Measurements from ENCODE around the gene MCUB. TPM values are rescaled to one million over a fixed set of nuclear protein-coding genes. Genes with fewer than 3 reads are reported as not detected.

The MCUB gene
- total and polyA plus RNA-seq, 9 of the 15 experiments (the other 6 are each of a cell fraction or from before 2014, with no cell fraction given): 1.4 to 21.5 (median 5.4) TPM

- DNase-seq (ENCODE audit: extremely low read depth in 1 of 4, low spot score in 3 of 4) (no peak), FAIRE-seq (no peak), ATAC-seq (no peak)
- no TSS peak for BruUV-seq (replicated peaks)
- ChIA-PET POLR2A (no interaction called here), CTCF (ENCODE audit: low intra/inter-chr PET ratio) (no interaction called here)
- Histone ChIP-seq H3K79me2 (ENCODE audit: control insufficient read depth, insufficient read depth, low read length) (no peaks in the 10 kb centered on the region), H3K9me1 (ENCODE audit: control insufficient read depth, insufficient read depth, low read length) (no peaks in the 10 kb centered on the region), H2AFZ (ENCODE audit: low read depth, low read length) (no peak overlapping the region), H4K20me1 (replicated peaks; ENCODE audit: control insufficient read depth, insufficient read depth, low read length) (no peaks in the 10 kb centered on the region), H3K4me2 (ENCODE audit: insufficient read depth, low read length) (no peak overlapping the region), H3K9ac (ENCODE audit: insufficient read depth in 1 of 2, low read depth in 2 of 2, low read length in 2 of 2) (no peak overlapping the region), H3K4me3 (no peak overlapping the region), H3K36me3 (ENCODE audit: control insufficient read depth, insufficient read depth, low read length) (no peaks in the 10 kb centered on the region), H3K27ac (ENCODE audit: extremely low read depth, low read depth, low read length) (no peak overlapping the region), H3K27me3 (ENCODE audit: control insufficient read depth in 2 of 2, insufficient read depth in 2 of 2, low read length in 2 of 2) (no peaks in the 10 kb centered on the region), H3K9me3 (replicated peaks; ENCODE audit: control insufficient read depth, insufficient read depth, low read depth, low read length) (no peaks in the 10 kb centered on the region), H3K4me1 (replicated peaks in 1 of 2; ENCODE audit: control insufficient read depth in 2 of 2, insufficient read depth in 2 of 2, low read length in 2 of 2) (no peaks in the 10 kb centered on the region; a peak in 2 of 5 replicates)
- in situ Hi-C loops (cut with MboI) (no loop called here), intact Hi-C loops (cut with micrococcal nuclease) (no loop called here)
- 8% methylated on average over 2 of the region's 2 CpGs for WGBS (ENCODE audit: insufficient coverage, low coverage, missing lambda C conversion rate)
- TF ChIP-seq ZNF518B (CRISPR knock-in tag; IDR thresholded peaks at IDR 0.05): no peak
- TF ChIP-seq KHSRP (IDR thresholded peaks at IDR 0.05): no peak
- no peak for TF ChIP-seq RAD21 (CRISPR knock-in tag; conservative IDR thresholded peaks at IDR 0.05 in 1 of 2, IDR thresholded peaks at IDR 0.05 in 1 of 2)
- TF ChIP-seq SMARCC2 (IDR thresholded peaks at IDR 0.05; ENCODE audit: low read depth): no peak
- no peak for TF ChIP-seq HNRNPH1 (optimal IDR thresholded peaks at IDR 0.05; ENCODE audit: low read depth, low read length)
- no peak for TF ChIP-seq SRF (CRISPR knock-in tag; IDR thresholded peaks at IDR 0.05)
- TF ChIP-seq GATA2 (CRISPR knock-in tag; IDR thresholded peaks at IDR 0.05): no peak
- TF ChIP-seq MAFG (tag; conservative IDR thresholded peaks at IDR 0.05): no peak
- no peak for TF ChIP-seq ZKSCAN3 (CRISPR knock-in tag; IDR thresholded peaks at IDR 0.05)
- TF ChIP-seq CTCFL (IDR thresholded peaks at IDR 0.05; ENCODE audit: borderline replicate concordance, insufficient read depth, low read depth, low read length, poor library complexity, severe bottlenecking): no peak
- TF ChIP-seq LARP7 (IDR thresholded peaks at IDR 0.05): no peak
- TF ChIP-seq RCOR1 (IDR thresholded peaks at IDR 0.05; ENCODE audit: borderline replicate concordance in 1 of 2, low read depth in 2 of 2, low read length in 2 of 2): no peak
- TF ChIP-seq EP300 (IDR thresholded peaks at IDR 0.05; ENCODE audit: low read length): no peak
- TF ChIP-seq NCOA6 (IDR thresholded peaks at IDR 0.05): no peak
Measured at GRCh38 chr4:109589605-109590004, 29.6 kb downstream of the MCUB start.
